Adrenal gland (tissue), 12 donors: Measurements from ENCODE around the gene WDHD1. TPM values are rescaled to one million over a fixed set of nuclear protein-coding genes. Genes with fewer than 3 reads are reported as not detected.
"Not testable (repeated sequence)": the region's sequence is repeated elsewhere in the genome, so short reads cannot be mapped to it uniquely, and the experiment has no call there.

Experiments
- DNase-seq, 7 donors: peaks; one replicate each; pipeline ENCODE4 v3.0.0-alpha.2; 2019 to 2020
- H3K27ac ChIP-seq, 5 donors: fragments of 200-600 bp; sonication (generic) in 4 of 5; 1 replicate in 3 of 5; 2 replicates in 2 of 5; pipeline versions ENCODE4 v1.5.1 to v1.8.0; 2016 to 2020; ENCODE audit warnings: mild to moderate bottlenecking in 1 of 5
- H3K27me3 ChIP-seq: fragments of 200-600 bp; 2 replicates; pipeline ENCODE4 v1.8.0; 2021
- H3K36me3 ChIP-seq, 2 donors: fragments of 200-600 bp; replicated peaks in 1 of 2; 1 replicate in 1 of 2; 2 replicates in 1 of 2; pipeline versions ENCODE4 v1.5.1 to v1.8.0; 2018 to 2022
- H3K4me1 ChIP-seq, 2 donors: fragments of 200-600 bp; replicated peaks in 1 of 2; 1 replicate in 1 of 2; 2 replicates in 1 of 2; pipeline versions ENCODE4 v1.5.1 to v1.8.0; 2018 to 2021
- H3K4me3 ChIP-seq, 4 donors: fragments of 200-600 bp; sonication (generic) in 3 of 4; one replicate each; pipeline ENCODE4 v1.5.1; 2016 to 2018
- H3K9me3 ChIP-seq, 3 donors: fragments of 200-600 bp; sonication (generic) in 1 of 3; replicated peaks in 1 of 3; 1 replicate in 2 of 3; 2 replicates in 1 of 3; pipeline versions ENCODE4 v1.5.1 to v1.8.0; 2016 to 2021
- CTCF ChIP-seq, 6 experiments: fragments of 450-650 bp in 4 of 6; fragments of 200-600 bp in 2 of 6; sonication (generic) in 1 of 6; IDR thresholded peaks; 1 replicate in 5 of 6; 2 replicates in 1 of 6; pipeline versions ENCODE4 v1.5.1 to v1.8.0; 2016 to 2021; ENCODE audit warnings: antibody characterized with exemption in 6 of 6, mild to moderate bottlenecking in 2 of 6, moderate library complexity in 1 of 6
- POLR2A ChIP-seq, 2 donors: fragments of 450-650 bp; IDR thresholded peaks; one replicate each; pipeline ENCODE4 v1.6.1; 2017; ENCODE audit warnings: antibody characterized with exemption in 2 of 2, mild to moderate bottlenecking in 2 of 2, moderate library complexity in 1 of 2
- WGBS, 4 donors: extraction: QIAGEN DNeasy Blood & Tissue Kit in 2 of 4; methylation state at CpG; one replicate each; pipeline versions ENCODE4 v1.1.5 to v1.1.7; 2013 to 2017; 5-methylcytosine and 5-hydroxymethylcytosine counted together
- intact Hi-C, 2 donors: fragments of 100-400 bp; cut with DNase I; formaldehyde crosslinking; loops; one replicate each; pipeline versions ENCODE4 v1.14.1 to v1.15.0; 2022 to 2023
- polyA plus RNA-seq, 3 donors: library from polyadenylated mRNA; stranded (reverse); fragments of 200-250 nt in 2 of 3; fragments of 350-450 nt in 1 of 3; fragmentation: Illumina TruSeq in 1 of 3; extraction: RNeasy Lipid Tissue Mini Kit (QIAGEN cat#74804) in 1 of 3; gene quantifications; one replicate each; pipeline ENCODE4 v1.2.3, GENCODE V29; 2013 to 2014
- total RNA-seq, 9 donors: library from RNA; depleted of rRNA in 4 of 9; stranded (reverse); fragments of >200 nt in 4 of 9; fragments of 120-200 nt in 1 of 9; fragmentation: NEBNext Ultra II Directional in 1 of 9; extraction: Animal tissue kit (Norgen Biotek cat#: 25700) in 1 of 9; gene quantifications; one replicate each; pipeline versions ENCODE4 v1.1.0 to v1.2.4, GENCODE V29; 2013 to 2023
- donor health status: healthy with polysubstance abuse.
- donor health status: Bipolar disorder and iron deficiency.
- donor health status: DM: yes; HTN: yes; CAD: no.
- donor health status: DM: no; HTN: no; CAD: no.
- donor health status: DM: no; HTN: no; CAD: no.
- donor health status: DM: yes; HTN: yes; CAD: no.

The WDHD1 gene
- total and polyA plus RNA-seq, 12 donors, result 0.64 to 8.7 (median 3.0) TPM

- no peak for DNase-seq
- WGBS, 4 donors, result 95 to 98% (median 96%) methylated on average over 4 of the region's 4 CpGs
- intact Hi-C loops, result no loop called here
- TF ChIP-seq CTCF (IDR thresholded peaks at IDR 0.05) (no peak), POLR2A (IDR thresholded peaks at IDR 0.05) (no peak)
- H3K27me3 ChIP-seq, result no peaks in the 10 kb centered on the region
- no peak overlapping the region for H3K27ac ChIP-seq
- H3K4me1 ChIP-seq, result no peaks in the 10 kb centered on the region
- H3K4me3 ChIP-seq, result no peak overlapping the region
- H3K9me3 ChIP-seq, result no peaks in the 10 kb centered on the region
- H3K36me3 ChIP-seq, result no peaks in the 10 kb centered on the region
Observed at GRCh38 chr14:54967496-54967895, 59.4 kb downstream of the WDHD1 start.

- H3K4me3 ChIP-seq, result no peak overlapping the region
- no peak overlapping the region for H3K27ac ChIP-seq
- no peaks in the 10 kb centered on the region for H3K9me3 ChIP-seq
- intact Hi-C loops, result no loop called here
- no peak for DNase-seq
- TF ChIP-seq POLR2A (IDR thresholded peaks at IDR 0.05) (no peak), CTCF (IDR thresholded peaks at IDR 0.05) (no peak)
- H3K36me3 ChIP-seq, result no peaks in the 10 kb centered on the region
- H3K4me1 ChIP-seq, result no peaks in the 10 kb centered on the region
- no peaks in the 10 kb centered on the region for H3K27me3 ChIP-seq
Observed at GRCh38 chr14:54955143-54955542, 71.8 kb downstream of the WDHD1 start.

- H3K4me1 ChIP-seq, H3K9me3 ChIP-seq, H3K36me3 ChIP-seq, H3K27ac ChIP-seq, DNase-seq, H3K4me3 ChIP-seq, H3K27me3 ChIP-seq, intact Hi-C loops: not testable (repeated sequence)
- 91 to 100% (median 94%) methylated on average over 3 of the region's 3 CpGs for WGBS, 4 donors
Observed at GRCh38 chr14:54953609-54954008, 73.3 kb downstream of the WDHD1 start.

GRCh38 chr14:54952803-54953202 is 74.1 kb downstream of the WDHD1 start:
- H3K4me1 ChIP-seq, intact Hi-C loops: not testable (repeated sequence)

GRCh38 chr14:54947230-54947629 is 79.7 kb downstream of the WDHD1 start:
- 92 to 97% (median 95%) methylated on average over 3 of the region's 3 CpGs for WGBS, 4 donors

More at GRCh38 chr14:54952803-54953202, 74.1 kb downstream of the WDHD1 start:
- not testable (repeated sequence) for H3K36me3 ChIP-seq, DNase-seq, H3K27me3 ChIP-seq, H3K9me3 ChIP-seq, H3K27ac ChIP-seq, H3K4me3 ChIP-seq
- WGBS, 4 donors, result 85 to 95% (median 94%) methylated on average over 1 of the region's 1 CpG

More at GRCh38 chr14:54947230-54947629, 79.7 kb downstream of the WDHD1 start:
- Histone ChIP-seq H3K4me3 (no peak overlapping the region), H3K27me3 (no peaks in the 10 kb centered on the region), H3K27ac (no peak overlapping the region), H3K9me3 (no peaks in the 10 kb centered on the region), H3K36me3 (no peaks in the 10 kb centered on the region), H3K4me1 (peaks cover 0 to 7% of the 10 kb centered on the region in 2 donors)
- TF ChIP-seq CTCF (IDR thresholded peaks at IDR 0.05) (no peak), POLR2A (IDR thresholded peaks at IDR 0.05) (no peak)
- intact Hi-C loops, result no loop called here
- no peak for DNase-seq
